DOHH2 (cell line): ENCODE measurements around the gene LONRF3.

Source experiments
- EZH2phosphoT487 ChIP-seq: fragments of 200-600 bp; sonication (generic); IDR thresholded peaks from 2 replicates; pipeline ENCODE4 v1.6.1; 2017; ENCODE audit warnings: borderline replicate concordance, mild to moderate bottlenecking, antibody characterized with exemption, low read length, moderate library complexity, mixed read lengths
- TF ChIP-seq, protein P1 (sequence below): fragments of 200-600 bp; sonication (generic); IDR thresholded peaks from one replicate; pipeline ENCODE4 v1.5.1; 2014; ENCODE audit warnings: antibody characterized with exemption, mild to moderate bottlenecking, low read depth, low read length; ENCODE audit not compliant: poor library complexity, severe bottlenecking

DNA sequence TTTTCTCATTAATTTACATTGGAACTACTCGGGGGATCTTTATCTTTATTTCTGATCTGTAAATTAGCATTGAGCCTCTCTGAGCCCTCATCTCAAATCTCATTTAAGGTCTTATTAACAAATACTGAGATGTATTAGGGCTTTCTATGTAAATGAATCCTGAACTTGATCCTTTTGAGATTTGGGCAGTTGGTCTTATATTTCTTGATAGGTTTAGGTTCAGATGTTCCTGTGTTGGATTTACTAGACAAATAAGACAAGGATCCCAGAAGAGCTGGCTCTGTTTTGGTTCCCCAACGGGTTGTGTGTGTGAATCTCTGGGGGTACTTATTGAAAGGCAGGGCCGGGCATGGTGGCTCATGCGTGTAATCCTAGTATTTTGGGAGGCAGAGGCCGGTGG is 36.1 kb downstream of the LONRF3 start:
- TF ChIP-seq, protein P1, sequence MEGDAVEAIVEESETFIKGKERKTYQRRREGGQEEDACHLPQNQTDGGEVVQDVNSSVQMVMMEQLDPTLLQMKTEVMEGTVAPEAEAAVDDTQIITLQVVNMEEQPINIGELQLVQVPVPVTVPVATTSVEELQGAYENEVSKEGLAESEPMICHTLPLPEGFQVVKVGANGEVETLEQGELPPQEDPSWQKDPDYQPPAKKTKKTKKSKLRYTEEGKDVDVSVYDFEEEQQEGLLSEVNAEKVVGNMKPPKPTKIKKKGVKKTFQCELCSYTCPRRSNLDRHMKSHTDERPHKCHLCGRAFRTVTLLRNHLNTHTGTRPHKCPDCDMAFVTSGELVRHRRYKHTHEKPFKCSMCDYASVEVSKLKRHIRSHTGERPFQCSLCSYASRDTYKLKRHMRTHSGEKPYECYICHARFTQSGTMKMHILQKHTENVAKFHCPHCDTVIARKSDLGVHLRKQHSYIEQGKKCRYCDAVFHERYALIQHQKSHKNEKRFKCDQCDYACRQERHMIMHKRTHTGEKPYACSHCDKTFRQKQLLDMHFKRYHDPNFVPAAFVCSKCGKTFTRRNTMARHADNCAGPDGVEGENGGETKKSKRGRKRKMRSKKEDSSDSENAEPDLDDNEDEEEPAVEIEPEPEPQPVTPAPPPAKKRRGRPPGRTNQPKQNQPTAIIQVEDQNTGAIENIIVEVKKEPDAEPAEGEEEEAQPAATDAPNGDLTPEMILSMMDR: no peak
- no peak for TF ChIP-seq EZH2phosphoT487
